Effector CD4-positive, alpha-beta T cell (primary cell): ENCODE results near the gene GRWD1.
A peak's percentile ranks its signal among the peaks of the same experiment; 100 is the strongest.

ENCODE experiments used
- DNase-seq: peaks from one replicate; pipeline ENCODE4 v3.0.0-alpha.2; 2020

Gene GRWD1

GRCh38 chr19:48461651-48461981, 15.8 kb downstream of the GRWD1 start:
- no peak for DNase-seq

GRCh38 chr19:48461982-48462655, 16.3 kb downstream of the GRWD1 start:
- no peak for DNase-seq

DNA sequence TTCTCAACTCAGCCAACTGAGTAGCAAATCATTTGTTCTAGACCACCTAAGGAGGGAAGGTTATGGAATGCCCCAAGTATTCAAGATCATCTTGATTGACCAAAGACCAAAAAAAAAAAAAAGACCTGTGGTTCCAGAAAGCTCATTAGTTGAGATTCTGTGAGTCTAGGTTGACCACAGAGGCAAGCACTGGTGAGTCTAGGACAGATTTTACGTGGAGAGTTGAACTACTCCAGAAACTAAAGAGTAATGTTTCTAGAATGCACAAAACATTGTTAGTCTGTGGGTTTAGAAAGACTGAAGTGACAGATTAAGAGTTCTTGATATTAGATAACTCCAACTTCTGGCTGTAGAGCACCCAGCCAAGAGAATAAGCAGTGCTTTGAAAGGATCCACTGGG, 19.4 kb downstream of the GRWD1 start:
- no peak for DNase-seq

- DNase-seq: no peak
Measured at GRCh38 chr19:48466561-48467325, 21.0 kb downstream of the GRWD1 start.

- peak; percentile 99 for DNase-seq
Measured at GRCh38 chr19:48468772-48469288, 23.0 kb downstream of the GRWD1 start.

- peak; percentile 60 for DNase-seq
Measured at GRCh38 chr19:48469289-48469881, 23.6 kb downstream of the GRWD1 start, which contains the start of gene CYTH2. TSS of gene CYTH2 (plus strand) at chr19:48469369. CDS start at chr19:48469508, 139 bp downstream.

GRCh38 chr19:48469934-48470680, 24.3 kb downstream of the GRWD1 start:
- DNase-seq: no peak

DNA sequence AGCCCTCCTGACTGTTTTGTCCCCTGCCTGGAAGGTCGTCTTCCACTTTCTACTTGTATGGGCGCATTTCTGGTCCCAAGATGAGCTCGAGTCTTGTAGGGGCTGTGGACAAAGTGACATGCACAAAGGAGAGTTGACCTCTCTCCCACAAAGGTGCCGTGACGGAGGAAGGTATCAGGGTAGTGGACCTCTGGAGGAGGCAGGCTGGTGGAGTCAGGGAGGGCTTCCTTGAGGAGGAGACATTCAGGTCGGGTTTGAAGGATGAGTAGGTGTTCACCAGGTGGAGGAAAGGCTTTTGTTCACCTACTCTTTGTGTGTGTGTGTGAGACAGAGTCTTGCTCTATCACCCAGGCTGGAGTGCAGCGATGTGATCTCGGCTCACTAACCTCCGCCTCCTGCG, 25.1 kb downstream of the GRWD1 start:
- no peak for DNase-seq

- DNase-seq: no peak
Measured at GRCh38 chr19:48471836-48472235, 26.1 kb downstream of the GRWD1 start.

DNA sequence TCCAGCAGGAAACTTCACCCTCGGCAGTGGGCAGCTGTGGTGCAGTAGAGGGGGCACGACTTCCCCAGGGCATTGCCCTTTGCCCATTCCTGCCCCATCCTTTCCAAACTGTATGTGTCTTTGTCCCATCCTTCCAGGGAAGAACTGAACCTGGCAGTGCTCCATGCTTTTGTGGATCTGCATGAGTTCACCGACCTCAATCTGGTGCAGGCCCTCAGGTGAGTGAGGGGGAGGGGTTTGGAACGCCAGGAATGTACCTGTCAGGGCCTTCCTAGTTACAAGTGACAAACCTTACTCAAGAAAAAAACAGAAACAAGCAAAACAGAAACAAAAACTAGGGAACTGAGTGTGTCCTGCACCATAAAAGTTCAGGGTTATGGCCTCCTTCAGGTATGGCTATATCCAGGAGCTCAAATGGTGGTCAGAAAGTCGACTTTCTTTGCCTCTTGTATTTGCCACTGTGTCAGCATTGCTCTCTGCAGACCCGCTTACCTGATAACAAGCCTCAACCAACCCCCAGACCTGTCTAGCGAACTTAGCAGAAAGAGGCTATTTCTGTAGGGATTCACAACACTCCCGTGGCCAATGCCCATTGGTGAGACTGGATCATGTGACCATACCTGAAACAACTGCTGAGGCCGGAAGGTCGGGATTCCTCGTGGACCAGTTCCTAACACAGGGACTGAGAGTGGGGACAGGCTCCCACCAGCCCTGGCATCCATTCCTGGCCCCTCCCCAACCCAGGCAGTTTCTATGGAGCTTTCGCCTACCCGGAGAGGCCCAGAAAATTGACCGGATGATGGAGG, 27.6 kb downstream of the GRWD1 start:
- DNase-seq: no peak

GRCh38 chr19:48474084-48474592, 28.4 kb downstream of the GRWD1 start:
- no peak for DNase-seq

GRCh38 chr19:48475369-48476068, 29.7 kb downstream of the GRWD1 start:
- no peak for DNase-seq

DNA sequence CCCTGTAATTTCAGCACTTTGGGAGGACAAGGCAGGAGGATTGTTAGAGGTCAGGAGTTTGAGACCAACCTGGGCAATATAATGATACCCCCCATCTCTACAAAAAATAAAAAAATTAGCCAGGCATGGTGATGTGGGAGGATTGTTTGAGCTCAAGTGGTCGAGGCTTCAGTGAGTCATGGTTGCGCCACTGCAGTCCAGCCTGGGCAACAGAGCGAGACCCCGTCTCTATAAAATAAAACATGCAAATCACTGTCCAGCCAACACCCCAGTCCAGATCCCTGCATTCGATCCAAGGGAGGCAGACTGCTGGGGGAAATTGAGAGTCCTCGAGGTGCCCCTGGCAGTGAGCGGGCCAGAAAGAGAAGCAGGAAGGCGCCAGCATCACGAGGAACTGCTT, 30.4 kb downstream of the GRWD1 start:
- no peak for DNase-seq

DNA sequence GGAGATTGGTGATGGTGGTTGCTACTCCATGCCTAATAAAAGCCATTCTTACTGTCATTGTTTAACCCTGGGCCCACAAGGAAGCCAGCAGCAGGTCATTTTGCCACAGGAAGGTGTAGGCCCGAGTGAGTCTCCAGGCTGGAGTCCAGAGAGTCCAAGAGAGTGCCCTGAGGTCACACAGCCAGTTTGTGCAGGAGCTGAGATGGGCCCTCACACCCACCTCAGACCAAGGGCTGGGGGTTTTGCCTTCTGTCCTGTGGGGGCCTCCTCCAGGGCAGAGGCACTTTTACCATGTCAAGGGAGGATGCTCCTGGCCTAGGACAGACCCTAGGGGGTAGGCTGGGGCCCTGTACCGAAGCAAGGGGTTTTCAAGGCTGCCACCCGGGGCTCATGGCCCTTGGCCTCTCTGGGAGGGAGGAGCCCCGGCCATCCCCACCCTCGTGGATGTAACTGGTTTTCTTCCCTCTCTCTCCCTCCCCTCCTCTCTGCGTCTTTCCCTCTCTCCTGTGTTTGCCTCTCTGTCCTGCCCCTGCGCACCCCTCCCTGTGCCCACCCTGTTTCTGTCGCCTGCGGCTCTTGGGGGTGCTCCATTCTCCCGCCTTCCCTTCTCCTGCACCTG, 31.4 kb downstream of the GRWD1 start:
- no peak for DNase-seq

GRCh38 chr19:48477698-48478338, 32.0 kb downstream of the GRWD1 start:
- no peak for DNase-seq

- DNase-seq: no peak
Measured at GRCh38 chr19:48478339-48479256, 32.8 kb downstream of the GRWD1 start.

GRCh38 chr19:48479686-48480085, 33.9 kb downstream of the GRWD1 start:
- no peak for DNase-seq

DNA sequence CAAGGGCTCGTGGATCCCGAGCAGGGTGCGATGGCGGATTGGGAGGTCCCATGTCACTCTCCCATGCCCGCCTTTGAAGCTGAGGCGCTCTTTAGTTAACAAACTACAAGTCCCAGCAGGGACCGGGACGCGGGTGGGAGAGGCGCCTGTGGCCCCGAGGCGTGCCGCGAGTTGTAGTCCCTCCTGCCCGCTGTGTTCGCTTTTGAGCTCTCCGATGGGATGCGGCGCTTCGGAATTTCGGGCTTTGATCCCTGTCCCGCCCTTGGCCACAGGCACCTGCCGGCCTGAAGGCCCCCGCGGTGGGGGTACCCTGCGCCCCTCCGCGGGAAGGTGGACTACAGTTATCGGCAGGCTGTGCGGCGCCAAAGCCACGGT, 34.4 kb downstream of the GRWD1 start:
- DNase-seq: no peak
